HCT116 (cell line): ENCODE measurements around the gene AVEN. TPM values are rescaled to one million over a fixed set of nuclear protein-coding genes. Genes with fewer than 3 reads are reported as not detected.

Experiments
- ATAC-seq: fragments of 200-7000 bp; cut with Tn5 transposase; 2 replicates; pipeline ENCODE4 v1.9.1; 2020; ENCODE audit warnings: mild to moderate bottlenecking, moderate library complexity
- BruUV-seq: library from RNA; stranded (reverse); fragments of 400-500 nt; replicated peaks from 2 replicates; lab custom pipeline; 2021; lab: Mats Ljungman, UMichigan
- CTCF ChIA-PET: fragments of 300-600 bp; sonication (Branson Sonifier 250); formaldehyde crosslinking; loops from one replicate; lab custom pipeline; 2021; ENCODE audit warnings: antibody characterized with exemption; lab: Charles Lee
- POLR2A ChIA-PET: fragments of 300-600, 350-600 bp; sonication (Branson Sonifier 250); formaldehyde crosslinking; loops from one replicate; lab custom pipeline; 2021; ENCODE audit warnings: antibody characterized with exemption; lab: Charles Lee
- RAD21 ChIA-PET, 2 experiments: fragments of 300-600 bp; sonication (Branson Sonifier 250); formaldehyde crosslinking; loops; one replicate each; lab custom pipeline; 2023; ENCODE audit warnings: low total read pairs in 2 of 2; ENCODE audit not compliant: uncharacterized antibody in 2 of 2, unreplicated experiment in 2 of 2, low non-redundant PET in 1 of 2; lab: Charles Lee
- DNase-seq: peaks from one replicate; pipeline ENCODE4 v3.0.0-alpha.2; 2010; ENCODE audit warnings: low read depth, low spot score
- H2AFZ ChIP-seq: fragments of 200-600 bp; shearing (Covaris generic), sonication (generic); 2 replicates; pipeline ENCODE4 v1.6.1; 2017; ENCODE audit warnings: low read depth, mixed run types, mixed read lengths, antibody characterized with exemption, low read length; ENCODE audit not compliant: poor library complexity, severe bottlenecking
- H3K27ac ChIP-seq: 2 replicates; pipeline ENCODE4 v1.5.1; 2012; ENCODE audit warnings: low read depth, low read length
- H3K27me3 ChIP-seq: fragments of 200-600 bp; sonication (generic); 2 replicates; pipeline ENCODE4 v1.6.1; 2016; ENCODE audit warnings: mixed run types, low read length, mixed read lengths; ENCODE audit not compliant: insufficient read depth
- H3K36me3 ChIP-seq, 2 experiments: fragments of 200-500 bp in 1 of 2; fragments of 200-600 bp in 1 of 2; sonication (Bioruptor generic) in 1 of 2; sonication (generic) in 1 of 2; 2 replicates each; pipeline versions ENCODE4 v1.5.1 to v1.6.1; 2014 to 2016; ENCODE audit warnings: low read length in 2 of 2, inconsistent platforms in 1 of 2, mixed read lengths in 1 of 2, mixed run types in 1 of 2; ENCODE audit not compliant: insufficient read depth in 2 of 2, control insufficient read depth in 1 of 2
- H3K4me1 ChIP-seq, 2 experiments: fragments of 200-600 bp in 1 of 2; sonication (generic) in 1 of 2; 2 replicates each; pipeline versions ENCODE4 v1.5.1 to v1.6.1; 2012 to 2017; ENCODE audit warnings: low read length in 2 of 2, inconsistent platforms in 1 of 2, mild to moderate bottlenecking in 1 of 2, mixed read lengths in 1 of 2, mixed run types in 1 of 2, moderate library complexity in 1 of 2; ENCODE audit not compliant: insufficient read depth in 2 of 2, control insufficient read depth in 1 of 2
- H3K4me2 ChIP-seq: fragments of 200-600 bp; sonication (generic); 2 replicates; pipeline ENCODE4 v1.6.1; 2017; ENCODE audit warnings: mixed run types, low read length, mixed read lengths
- H3K4me3 ChIP-seq, 2 experiments: fragments of 200-600 bp in 1 of 2; sonication (generic) in 1 of 2; replicated peaks in 1 of 2; 2 replicates each; pipeline ENCODE4 v1.5.1; 2011 to 2016; ENCODE audit warnings: low read length in 2 of 2, control low read depth in 1 of 2, low read depth in 1 of 2, mild to moderate bottlenecking in 1 of 2, mixed read lengths in 1 of 2, mixed run types in 1 of 2
- H3K79me2 ChIP-seq: fragments of 200-600 bp; sonication (generic); 2 replicates; pipeline ENCODE4 v1.6.1; 2017; ENCODE audit warnings: mild to moderate bottlenecking, mixed run types, low read length, moderate library complexity, mixed read lengths; ENCODE audit not compliant: insufficient read depth
- H3K9ac ChIP-seq: fragments of 200-600 bp; sonication (generic); 2 replicates; pipeline ENCODE4 v1.6.1; 2016; ENCODE audit warnings: low read length, mixed read lengths
- H3K9me2 ChIP-seq: fragments of 200-600 bp; sonication (generic), shearing (Covaris generic); 2 replicates; pipeline ENCODE4 v1.6.1; 2017; ENCODE audit warnings: mixed run types, mild to moderate bottlenecking, moderate library complexity; ENCODE audit not compliant: insufficient read depth
- H3K9me3 ChIP-seq, 2 experiments: fragments of 200-500 bp in 1 of 2; fragments of 200-600 bp in 1 of 2; sonication (Bioruptor generic) in 1 of 2; sonication (generic) in 1 of 2; 2 replicates each; pipeline ENCODE4 v1.6.1; 2014 to 2017; ENCODE audit warnings: low read length in 2 of 2, mixed read lengths in 2 of 2, inconsistent platforms in 1 of 2, low read depth in 1 of 2, mild to moderate bottlenecking in 1 of 2, mixed run types in 1 of 2, moderate library complexity in 1 of 2; ENCODE audit not compliant: control insufficient read depth in 1 of 2, insufficient read depth in 1 of 2
- H4K20me1 ChIP-seq: fragments of 200-600 bp; sonication (generic), shearing (Covaris generic); 2 replicates; pipeline ENCODE4 v1.6.1; 2017; ENCODE audit warnings: mixed run types, mild to moderate bottlenecking, moderate library complexity; ENCODE audit not compliant: insufficient read depth
- ELF1 ChIP-seq: IDR thresholded peaks from 2 replicates; pipeline ENCODE4 v1.6.1; 2012; ENCODE audit warnings: low read depth, borderline replicate concordance
- EZH2 ChIP-seq: fragments of 200-600 bp; sonication (generic); IDR thresholded peaks from 2 replicates; pipeline ENCODE4 v1.6.1; 2017; ENCODE audit warnings: antibody characterized with exemption, mixed run types
- MAX ChIP-seq: IDR thresholded peaks from 2 replicates; pipeline ENCODE4 v1.6.1; 2012
- RAD21 ChIP-seq: IDR thresholded peaks from 2 replicates; pipeline ENCODE4 v1.6.1; 2012; ENCODE audit warnings: low read depth, mild to moderate bottlenecking
- intact Hi-C: fragments of 100-400 bp; cut with micrococcal nuclease; formaldehyde crosslinking; loops from 2 replicates; pipeline ENCODE4 v1.10.0; 2022
- total RNA-seq: library from RNA; stranded (reverse); gene quantifications from one replicate; pipeline ENCODE4 v1.2.1, GENCODE V29; 2021; ENCODE audit not compliant: unreplicated experiment
- TF ChIP-seq, protein P1 (sequence below): IDR thresholded peaks from 2 replicates; pipeline ENCODE4 v1.6.1; 2012; ENCODE audit warnings: low read depth

AVEN gene
- total RNA-seq, 1 experiment from 2014 or later = 6.8 TPM

DNA sequence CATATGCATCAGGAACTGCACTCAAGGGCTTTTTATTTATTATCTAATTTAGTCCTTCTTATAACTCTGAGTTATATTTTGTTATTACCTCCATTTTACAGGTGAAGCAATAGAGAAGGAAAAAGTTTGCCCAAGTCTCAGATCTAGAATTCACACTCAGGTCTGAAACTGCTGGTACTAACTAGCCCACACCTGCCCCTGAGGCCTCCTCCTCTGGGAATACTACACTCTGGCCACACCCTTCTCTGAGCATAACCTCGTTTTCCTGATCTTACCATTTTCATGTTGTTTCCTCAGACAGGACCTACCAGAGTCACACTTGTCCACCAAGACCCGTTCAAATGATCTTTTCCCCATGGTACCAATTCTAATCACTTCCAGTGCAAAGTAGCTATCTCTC, 164.8 kb downstream of the AVEN start:
- CTCF ChIA-PET = no interaction called here
- Histone ChIP-seq H3K9ac (no peak overlapping the region), H3K36me3 (no peaks in the 10 kb centered on the region), H3K9me3 (no peaks in the 10 kb centered on the region), H3K4me2 (no peak overlapping the region), H3K27me3 (no peaks in the 10 kb centered on the region), H2AFZ (no peak overlapping the region), H4K20me1 (no peaks in the 10 kb centered on the region), H3K27ac (no peak overlapping the region), H3K4me1 (no peaks in the 10 kb centered on the region), H3K4me3 (no peak overlapping the region), H3K9me2 (no peaks in the 10 kb centered on the region), H3K79me2 (no peaks in the 10 kb centered on the region)
- ATAC-seq (no peak), DNase-seq (no peak)
- BruUV-seq = no TSS peak
- TF ChIP-seq RAD21 (no peak), MAX (no peak), ELF1 (no peak), EZH2 (no peak)
- TF ChIP-seq, protein P1, sequence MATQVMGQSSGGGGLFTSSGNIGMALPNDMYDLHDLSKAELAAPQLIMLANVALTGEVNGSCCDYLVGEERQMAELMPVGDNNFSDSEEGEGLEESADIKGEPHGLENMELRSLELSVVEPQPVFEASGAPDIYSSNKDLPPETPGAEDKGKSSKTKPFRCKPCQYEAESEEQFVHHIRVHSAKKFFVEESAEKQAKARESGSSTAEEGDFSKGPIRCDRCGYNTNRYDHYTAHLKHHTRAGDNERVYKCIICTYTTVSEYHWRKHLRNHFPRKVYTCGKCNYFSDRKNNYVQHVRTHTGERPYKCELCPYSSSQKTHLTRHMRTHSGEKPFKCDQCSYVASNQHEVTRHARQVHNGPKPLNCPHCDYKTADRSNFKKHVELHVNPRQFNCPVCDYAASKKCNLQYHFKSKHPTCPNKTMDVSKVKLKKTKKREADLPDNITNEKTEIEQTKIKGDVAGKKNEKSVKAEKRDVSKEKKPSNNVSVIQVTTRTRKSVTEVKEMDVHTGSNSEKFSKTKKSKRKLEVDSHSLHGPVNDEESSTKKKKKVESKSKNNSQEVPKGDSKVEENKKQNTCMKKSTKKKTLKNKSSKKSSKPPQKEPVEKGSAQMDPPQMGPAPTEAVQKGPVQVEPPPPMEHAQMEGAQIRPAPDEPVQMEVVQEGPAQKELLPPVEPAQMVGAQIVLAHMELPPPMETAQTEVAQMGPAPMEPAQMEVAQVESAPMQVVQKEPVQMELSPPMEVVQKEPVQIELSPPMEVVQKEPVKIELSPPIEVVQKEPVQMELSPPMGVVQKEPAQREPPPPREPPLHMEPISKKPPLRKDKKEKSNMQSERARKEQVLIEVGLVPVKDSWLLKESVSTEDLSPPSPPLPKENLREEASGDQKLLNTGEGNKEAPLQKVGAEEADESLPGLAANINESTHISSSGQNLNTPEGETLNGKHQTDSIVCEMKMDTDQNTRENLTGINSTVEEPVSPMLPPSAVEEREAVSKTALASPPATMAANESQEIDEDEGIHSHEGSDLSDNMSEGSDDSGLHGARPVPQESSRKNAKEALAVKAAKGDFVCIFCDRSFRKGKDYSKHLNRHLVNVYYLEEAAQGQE = no peak
- intact Hi-C loops = no loop called here
- RAD21 ChIA-PET = no interaction called here
- POLR2A ChIA-PET = no interaction called here
